ENCODE data around the gene CRIP1.

The CRIP1 gene

GRCh38 chr14:105531894-105532623, 45.4 kb downstream of the CRIP1 start:
- FAIRE-seq = no peak
- no peak for DNase-seq (ENCODE audit: low spot score)

- FAIRE-seq (no peak), DNase-seq (ENCODE audit: low spot score) (no peak)
Observed at GRCh38 chr14:105532735-105533141, 46.1 kb downstream of the CRIP1 start.

GRCh38 chr14:105533391-105533790, 46.7 kb downstream of the CRIP1 start:
- FAIRE-seq (no peak), DNase-seq (ENCODE audit: low spot score) (no peak)

- DNase-seq (ENCODE audit: low spot score) (no peak), FAIRE-seq (no peak)
Observed at GRCh38 chr14:105533811-105534498, 47.3 kb downstream of the CRIP1 start.

GRCh38 chr14:105534586-105534985, 47.9 kb downstream of the CRIP1 start:
- no peak for DNase-seq (ENCODE audit: low spot score)
- FAIRE-seq = no peak

GRCh38 chr14:105536051-105536450, 49.4 kb downstream of the CRIP1 start:
- DNase-seq (ENCODE audit: low spot score) (no peak), FAIRE-seq (no peak)

- DNase-seq (ENCODE audit: low spot score) = no peak
- FAIRE-seq = no peak
Observed at GRCh38 chr14:105536691-105537579, 50.2 kb downstream of the CRIP1 start.

GRCh38 chr14:105537580-105538474, 51.1 kb downstream of the CRIP1 start:
- FAIRE-seq = no peak
- no peak for DNase-seq (ENCODE audit: low spot score)

Data from RCC 7860 (cell line).